Tibial artery (tissue), 4 donors: ENCODE results near the gene THPO.

ENCODE experiments used
- DNase-seq, 2 donors: peaks; one replicate each; pipeline ENCODE4 v3.0.0-alpha.2; 2019
- H3K27ac ChIP-seq, 2 donors: fragments of 200-600 bp; sonication (generic) in 1 of 2; 1 replicate in 1 of 2; 2 replicates in 1 of 2; pipeline ENCODE4 v1.5.1; 2018 to 2019; ENCODE audit warnings: mild to moderate bottlenecking in 1 of 2
- H3K27me3 ChIP-seq, 2 donors: fragments of 200-600 bp; sonication (generic) in 1 of 2; one replicate each; pipeline versions ENCODE4 v1.5.1 to v1.6.0; 2016 to 2019
- H3K36me3 ChIP-seq, 3 donors: fragments of 200-600 bp; sonication (generic) in 2 of 3; one replicate each; pipeline ENCODE4 v1.5.1; 2016 to 2019; ENCODE audit warnings: mild to moderate bottlenecking in 2 of 3
- H3K4me1 ChIP-seq, 4 donors: fragments of 200-600 bp; sonication (generic) in 2 of 4; 1 replicate in 3 of 4; 2 replicates in 1 of 4; pipeline ENCODE4 v1.5.1; 2016 to 2019
- H3K4me3 ChIP-seq, 2 donors: fragments of 200-600 bp; sonication (generic) in 1 of 2; 1 replicate in 1 of 2; 2 replicates in 1 of 2; pipeline ENCODE4 v1.5.1; 2018 to 2019; ENCODE audit warnings: mild to moderate bottlenecking in 2 of 2
- H3K9me3 ChIP-seq, 3 donors: fragments of 200-600 bp; sonication (generic) in 1 of 3; one replicate each; pipeline ENCODE4 v1.5.1; 2016 to 2019
- CTCF ChIP-seq, 2 experiments: fragments of 200-600 bp in 1 of 2; fragments of 450-650 bp in 1 of 2; IDR thresholded peaks; one replicate each; pipeline ENCODE4 v1.5.1; 2017 to 2019; ENCODE audit warnings: antibody characterized with exemption in 2 of 2, mild to moderate bottlenecking in 1 of 2, moderate library complexity in 1 of 2
- intact Hi-C: fragments of 100-400 bp; cut with DNase I; formaldehyde crosslinking; loops from one replicate; pipeline ENCODE4 v1.15.0; 2023; ENCODE audit warnings: low total_unique reads

Gene THPO

DNA sequence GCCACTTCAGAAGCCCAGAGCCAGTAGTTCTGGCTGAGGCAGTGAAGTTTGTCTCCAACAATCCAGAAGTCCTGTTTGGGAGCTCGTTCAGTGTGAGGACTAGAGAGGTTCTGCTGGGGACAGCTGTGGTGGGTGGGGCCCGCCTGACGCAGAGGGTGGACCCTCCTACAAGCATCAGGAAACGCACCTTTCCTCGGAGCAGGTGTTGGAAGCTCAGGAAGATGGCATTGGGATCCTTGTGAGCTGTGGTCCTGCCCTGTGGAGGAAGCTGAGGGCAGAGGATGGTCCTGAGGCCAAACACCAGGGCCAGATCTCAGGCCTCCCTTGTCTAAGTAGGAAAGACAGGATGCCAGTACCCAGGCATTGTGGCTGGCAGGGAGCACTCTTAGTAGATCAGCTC lies 5.1 kb downstream of the THPO start:
- Histone ChIP-seq H3K4me3 (no peak overlapping the region), H3K36me3 (peaks cover 0 to 4% (median 0%) of the 10 kb centered on the region in 3 donors), H3K27me3 (no peaks in the 10 kb centered on the region), H3K27ac (no peak overlapping the region), H3K4me1 (peaks cover 0 to 39% (median 20%) of the 10 kb centered on the region in 4 donors), H3K9me3 (no peaks in the 10 kb centered on the region)
- intact Hi-C loops: loop anchor here (5.0 to 10.0 kb wide), 3 partner anchors 94 to 172 kb away; no protein-coding TSS in a partner anchor
- no peak for DNase-seq
- no peak for TF ChIP-seq CTCF (IDR thresholded peaks at IDR 0.05)

DNA sequence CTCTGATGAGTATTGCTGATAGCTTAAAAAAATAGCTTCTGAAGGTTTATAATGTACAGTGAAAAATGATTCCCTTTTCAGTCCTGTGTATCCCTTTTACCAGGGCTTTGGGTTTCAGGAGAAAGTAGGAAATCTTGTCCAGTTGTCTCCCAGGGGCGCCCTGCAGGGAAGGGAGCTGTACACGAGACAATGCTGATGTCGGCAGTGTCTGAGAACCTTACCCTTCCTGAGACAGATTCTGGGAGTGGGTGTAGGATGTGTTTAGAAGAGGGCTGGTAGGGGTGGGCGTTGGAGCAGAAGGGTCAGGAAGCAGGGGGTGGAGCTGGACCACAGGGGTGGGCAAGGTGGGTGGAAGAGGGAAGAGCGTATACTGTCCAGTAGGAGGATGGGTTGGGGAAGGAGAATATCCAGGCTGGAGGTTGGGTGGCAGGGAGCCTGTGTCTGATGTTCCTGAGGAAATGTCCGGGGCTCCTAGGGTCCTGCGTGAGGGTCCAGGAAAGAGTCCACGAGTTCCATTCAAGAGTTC lies 5.6 kb downstream of the THPO start:
- intact Hi-C loops: loop anchor here (5.0 to 10.0 kb wide), 3 partner anchors 95 to 172 kb away; no protein-coding TSS in a partner anchor

DNA sequence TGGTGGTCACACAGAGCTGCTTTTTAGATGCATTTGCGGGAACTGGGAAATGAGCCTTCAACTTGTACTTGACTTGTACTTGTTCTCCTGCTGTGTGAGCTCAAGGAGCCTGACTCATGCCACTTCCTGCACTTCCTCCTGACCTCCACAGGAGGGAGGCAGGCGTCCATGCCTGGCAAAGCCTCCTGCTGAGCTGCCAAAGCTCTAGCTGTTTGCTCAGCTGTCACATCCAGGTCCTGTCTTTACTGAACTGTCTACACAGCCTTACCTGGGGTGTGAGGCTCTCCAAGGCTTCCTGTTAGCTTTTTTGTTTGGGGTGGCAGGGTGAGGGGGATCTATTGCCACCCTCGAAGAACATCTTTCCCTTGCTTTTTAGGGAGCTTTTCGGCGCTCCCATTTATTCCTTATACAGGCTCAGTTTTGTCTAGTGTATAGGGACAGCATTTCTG lies 6.4 kb downstream of the THPO start:
- H3K4me1 ChIP-seq: peaks cover 0 to 39% (median 21%) of the 10 kb centered on the region in 4 donors
- no peaks in the 10 kb centered on the region for H3K27me3 ChIP-seq
- no peaks in the 10 kb centered on the region for H3K9me3 ChIP-seq
- H3K27ac ChIP-seq: no peak overlapping the region
- DNase-seq: peak; percentile 74 to 88
- peaks cover 0 to 16% (median 4%) of the 10 kb centered on the region in 3 donors for H3K36me3 ChIP-seq
- no peak overlapping the region for H3K4me3 ChIP-seq
- intact Hi-C loops: loop anchor here (5.0 to 10.0 kb wide), 3 partner anchors 96 to 173 kb away; no protein-coding TSS in a partner anchor
- TF ChIP-seq CTCF (IDR thresholded peaks at IDR 0.05): peak; percentile 94 to 97

More for the DNA sequence above, 5.6 kb downstream of the THPO start:
- H3K4me1 ChIP-seq: peaks cover 0 to 39% (median 21%) of the 10 kb centered on the region in 4 donors
- H3K9me3 ChIP-seq: no peaks in the 10 kb centered on the region
- DNase-seq: no peak
- peaks cover 0 to 8% (median 0%) of the 10 kb centered on the region in 3 donors for H3K36me3 ChIP-seq
- no peak overlapping the region for H3K27ac ChIP-seq
- no peak overlapping the region for H3K4me3 ChIP-seq
- no peak for TF ChIP-seq CTCF (IDR thresholded peaks at IDR 0.05)
- no peaks in the 10 kb centered on the region for H3K27me3 ChIP-seq

- Histone ChIP-seq H3K27me3 (no peaks in the 10 kb centered on the region), H3K27ac (peak overlapping the region; percentile 54 to 63), H3K9me3 (no peaks in the 10 kb centered on the region), H3K36me3 (peaks cover 0 to 32% (median 9%) of the 10 kb centered on the region in 3 donors), H3K4me3 (no peak overlapping the region), H3K4me1 (peaks cover 0 to 50% (median 30%) of the 10 kb centered on the region in 4 donors)
- intact Hi-C loops: no loop called here
- no peak for TF ChIP-seq CTCF (IDR thresholded peaks at IDR 0.05)
- peak in 1 of 2 donors; percentile 77 for DNase-seq
Measured at GRCh38 chr3:184368586-184369183, 9.3 kb downstream of the THPO start.

DNA sequence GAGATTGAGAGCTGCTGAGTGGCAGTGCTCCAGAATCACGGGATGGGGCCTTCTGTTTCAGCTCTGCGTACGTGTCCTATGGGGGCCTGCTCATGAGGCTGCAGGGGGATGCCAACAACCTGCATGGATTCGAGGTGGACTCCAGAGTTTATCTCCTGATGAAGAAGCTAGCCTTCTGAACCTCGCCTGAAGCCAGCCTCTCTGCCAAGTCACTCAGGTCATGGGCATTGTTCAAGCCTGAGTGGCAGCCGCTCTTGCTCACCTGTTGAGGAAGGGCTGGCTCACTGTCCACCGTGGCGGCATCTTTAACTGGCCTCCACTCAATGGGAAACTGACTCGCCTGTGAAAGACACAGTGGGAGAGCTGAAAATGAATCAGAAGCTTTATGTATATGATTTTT lies 9.9 kb downstream of the THPO start:
- no peak for TF ChIP-seq CTCF (IDR thresholded peaks at IDR 0.05)
- H3K27ac ChIP-seq: peak overlapping the region in 1 of 2 donors; percentile 63
- intact Hi-C loops: no loop called here
- H3K27me3 ChIP-seq: no peaks in the 10 kb centered on the region
- H3K4me3 ChIP-seq: no peak overlapping the region
- peaks cover 0 to 50% (median 33%) of the 10 kb centered on the region in 4 donors for H3K4me1 ChIP-seq
- no peaks in the 10 kb centered on the region for H3K9me3 ChIP-seq
- DNase-seq: peak in 1 of 2 donors; percentile 61
- H3K36me3 ChIP-seq: peaks cover 0 to 32% (median 9%) of the 10 kb centered on the region in 3 donors
